GM19238 (cell line): Measurements from ENCODE around the gene KRT73.

Source experiments
- DNase-seq: peaks from one replicate; pipeline ENCODE4 v3.0.0; 2011; ENCODE audit warnings: low spot score; ENCODE audit not compliant: insufficient read length

The KRT73 gene

GRCh38 chr12:52573743-52574142, 44.6 kb downstream of the KRT73 start, which contains the start of gene KRT74:
TSS of gene KRT74 (minus strand) at chr12:52573843. CDS start at chr12:52573777, 66 bp downstream.
- no peak for DNase-seq

- no peak for DNase-seq
Measured at GRCh38 chr12:52573306-52573705, 45.1 kb downstream of the KRT73 start.

GRCh38 chr12:52570511-52570910, 47.8 kb downstream of the KRT73 start:
- DNase-seq, result no peak

- no peak for DNase-seq
Measured at GRCh38 chr12:52568111-52568510, 50.2 kb downstream of the KRT73 start.

- DNase-seq, result no peak
Measured at GRCh38 chr12:52566847-52567291, 51.5 kb downstream of the KRT73 start.

GRCh38 chr12:52564582-52564981, 53.8 kb downstream of the KRT73 start:
- no peak for DNase-seq

- no peak for DNase-seq
Measured at GRCh38 chr12:52561880-52562449, 56.4 kb downstream of the KRT73 start.

- DNase-seq, result no peak
Measured at GRCh38 chr12:52559979-52560378, 58.4 kb downstream of the KRT73 start.

GRCh38 chr12:52558781-52559445, 59.4 kb downstream of the KRT73 start:
- DNase-seq, result no peak
